Spleen (tissue), 11 donors: ENCODE results near the gene HMGN4. TPM values are rescaled to one million over a fixed set of nuclear protein-coding genes. Genes with fewer than 3 reads are reported as not detected.
A peak's percentile ranks its signal among the peaks of the same experiment; 100 is the strongest.

Experiments
- DNase-seq: peaks from one replicate; pipeline ENCODE4 v3.0.0-alpha.2; 2020
- H3K27ac ChIP-seq, 8 donors: fragments of 200-600 bp; sonication (generic) in 7 of 8; 1 replicate in 4 of 8; 2 replicates in 4 of 8; pipeline versions ENCODE4 v1.5.0 to v1.8.0; 2016 to 2021; ENCODE audit warnings: inconsistent platforms in 4 of 8, mild to moderate bottlenecking in 4 of 8, moderate library complexity in 1 of 8
- H3K27me3 ChIP-seq, 7 donors: fragments of 200-600 bp; sonication (generic) in 6 of 7; replicated peaks in 1 of 7; 1 replicate in 4 of 7; 2 replicates in 3 of 7; pipeline versions ENCODE4 v1.5.0 to v1.8.0; 2016 to 2021; ENCODE audit warnings: inconsistent platforms in 3 of 7, mild to moderate bottlenecking in 1 of 7
- H3K36me3 ChIP-seq, 6 donors: fragments of 200-600 bp; sonication (generic) in 5 of 6; 1 replicate in 4 of 6; 2 replicates in 2 of 6; pipeline versions ENCODE4 v1.5.0 to v1.8.0; 2016 to 2021; ENCODE audit warnings: inconsistent platforms in 2 of 6
- H3K4me1 ChIP-seq, 6 donors: fragments of 200-600 bp; sonication (generic) in 5 of 6; 1 replicate in 3 of 6; 2 replicates in 3 of 6; pipeline versions ENCODE4 v1.5.0 to v1.8.0; 2016 to 2021; ENCODE audit warnings: inconsistent platforms in 3 of 6
- H3K4me3 ChIP-seq, 8 donors: fragments of 200-600 bp; sonication (generic) in 7 of 8; 1 replicate in 4 of 8; 2 replicates in 4 of 8; pipeline versions ENCODE4 v1.5.0 to v1.8.0; 2016 to 2021; ENCODE audit warnings: inconsistent platforms in 4 of 8, mild to moderate bottlenecking in 4 of 8, moderate library complexity in 2 of 8
- H3K9me3 ChIP-seq, 8 donors: fragments of 200-600 bp; sonication (generic) in 7 of 8; 1 replicate in 4 of 8; 2 replicates in 4 of 8; pipeline versions ENCODE4 v1.5.0 to v1.8.0; 2016 to 2021; ENCODE audit warnings: inconsistent platforms in 4 of 8
- POLR2A ChIP-seq, 3 donors: fragments of 450-650 bp; IDR thresholded peaks; one replicate each; pipeline ENCODE4 v1.5.1; 2017; ENCODE audit warnings: antibody characterized with exemption in 3 of 3, mild to moderate bottlenecking in 1 of 3
- POLR2AphosphoS5 ChIP-seq, 3 donors: sonication (generic); formaldehyde crosslinking; IDR thresholded peaks; one replicate each; pipeline ENCODE4 v1.5.1; 2017; ENCODE audit warnings: antibody characterized with exemption in 3 of 3
- WGBS, 5 donors: extraction: QIAGEN DNeasy Blood & Tissue Kit in 3 of 5; methylation state at CpG; one replicate each; pipeline versions ENCODE4 v1.1.5 to v1.1.7; 2013 to 2018; 5-methylcytosine and 5-hydroxymethylcytosine counted together
- intact Hi-C: fragments of 100-400 bp; cut with DNase I; formaldehyde crosslinking; loops from one replicate; pipeline ENCODE4 v1.15.0; 2023; ENCODE audit warnings: low total_unique reads
- polyA plus RNA-seq, 3 donors: library from polyadenylated mRNA; stranded (reverse); fragments of 200-250 nt; gene quantifications; one replicate each; pipeline ENCODE4 v1.2.1, GENCODE V29; 2013
- total RNA-seq, 7 donors: library from RNA; depleted of rRNA in 3 of 7; stranded (reverse); fragments of >200 nt in 3 of 7; fragmentation: NEBNext Ultra II Directional in 4 of 7; extraction: Animal tissue kit (Norgen Biotek cat#: 25700) in 4 of 7; gene quantifications; one replicate each; pipeline versions ENCODE4 v1.1.0 to v1.2.1, GENCODE V29; 2016 to 2021
- TF ChIP-seq, protein P1 (sequence below), 11 experiments: fragments of 200-600 bp in 7 of 11; fragments of 450-650 bp in 4 of 11; sonication (generic) in 4 of 11; IDR thresholded peaks in 8 of 11; conservative IDR thresholded peaks in 3 of 11; 1 replicate in 7 of 11; 2 replicates in 4 of 11; pipeline versions ENCODE4 v1.4.0 to v1.8.0; 2016 to 2021; ENCODE audit warnings: antibody characterized with exemption in 11 of 11, inconsistent platforms in 4 of 11, mild to moderate bottlenecking in 1 of 11
- donor health status: healthy with polysubstance abuse.
- donor health status: DM: no; HTN: no; CAD: no; lungs with moderate emphysema.
- donor health status: DM: no; HTN: no; CAD: no.
- donor health status: Bipolar disorder and iron deficiency.
- donor health status: healthy.
- donor health status: DM: no; HTN: no; CAD: no.
- donor health status: DM: yes; HTN: yes; CAD: no.

HMGN4 gene
- total and polyA plus RNA-seq, 10 donors: 33.3 to 68.4 (median 52.9) TPM

GRCh38 chr6:26555505-26556262, 17.5 kb downstream of the HMGN4 start:
- no peak for DNase-seq
- intact Hi-C loops: no loop called here
- H3K4me3 ChIP-seq: peak overlapping the region in 2 of 8 donors; percentile 49 to 75

GRCh38 chr6:26556263-26557070, 18.3 kb downstream of the HMGN4 start:
- Histone ChIP-seq H3K4me1 (peaks cover 14 to 33% (median 26%) of the 10 kb centered on the region in 6 donors), H3K27me3 (no peaks in the 10 kb centered on the region), H3K27ac (peak overlapping the region in 2 of 8 donors; percentile 8 to 32), H3K4me3 (no peak overlapping the region), H3K9me3 (no peaks in the 10 kb centered on the region), H3K36me3 (no peaks in the 10 kb centered on the region)
- TF ChIP-seq POLR2A (IDR thresholded peaks at IDR 0.05) (no peak), POLR2AphosphoS5 (IDR thresholded peaks at IDR 0.05) (no peak)
- TF ChIP-seq, protein P1, sequence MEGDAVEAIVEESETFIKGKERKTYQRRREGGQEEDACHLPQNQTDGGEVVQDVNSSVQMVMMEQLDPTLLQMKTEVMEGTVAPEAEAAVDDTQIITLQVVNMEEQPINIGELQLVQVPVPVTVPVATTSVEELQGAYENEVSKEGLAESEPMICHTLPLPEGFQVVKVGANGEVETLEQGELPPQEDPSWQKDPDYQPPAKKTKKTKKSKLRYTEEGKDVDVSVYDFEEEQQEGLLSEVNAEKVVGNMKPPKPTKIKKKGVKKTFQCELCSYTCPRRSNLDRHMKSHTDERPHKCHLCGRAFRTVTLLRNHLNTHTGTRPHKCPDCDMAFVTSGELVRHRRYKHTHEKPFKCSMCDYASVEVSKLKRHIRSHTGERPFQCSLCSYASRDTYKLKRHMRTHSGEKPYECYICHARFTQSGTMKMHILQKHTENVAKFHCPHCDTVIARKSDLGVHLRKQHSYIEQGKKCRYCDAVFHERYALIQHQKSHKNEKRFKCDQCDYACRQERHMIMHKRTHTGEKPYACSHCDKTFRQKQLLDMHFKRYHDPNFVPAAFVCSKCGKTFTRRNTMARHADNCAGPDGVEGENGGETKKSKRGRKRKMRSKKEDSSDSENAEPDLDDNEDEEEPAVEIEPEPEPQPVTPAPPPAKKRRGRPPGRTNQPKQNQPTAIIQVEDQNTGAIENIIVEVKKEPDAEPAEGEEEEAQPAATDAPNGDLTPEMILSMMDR (IDR thresholded peaks at IDR 0.05 in 8 of 11, conservative IDR thresholded peaks at IDR 0.05 in 3 of 11): no peak
- 40 to 56% (median 47%) methylated on average over 16 of the region's 16 CpGs for WGBS, 5 donors
- no peak for DNase-seq
- intact Hi-C loops: no loop called here

More at GRCh38 chr6:26555505-26556262, 17.5 kb downstream of the HMGN4 start:
- Histone ChIP-seq H3K27me3 (no peaks in the 10 kb centered on the region), H3K36me3 (no peaks in the 10 kb centered on the region), H3K9me3 (no peaks in the 10 kb centered on the region), H3K27ac (peak overlapping the region in 6 of 8 donors; percentile 76 to 87 (median 82)), H3K4me1 (peaks cover 14 to 40% (median 32%) of the 10 kb centered on the region in 6 donors)
- 48 to 74% (median 54%) methylated on average over 19 of the region's 19 CpGs for WGBS, 5 donors
- TF ChIP-seq, protein P1 (IDR thresholded peaks at IDR 0.05 in 8 of 11, conservative IDR thresholded peaks at IDR 0.05 in 3 of 11): no peak
- TF ChIP-seq POLR2AphosphoS5 (IDR thresholded peaks at IDR 0.05) (no peak), POLR2A (IDR thresholded peaks at IDR 0.05) (no peak)

DNA sequence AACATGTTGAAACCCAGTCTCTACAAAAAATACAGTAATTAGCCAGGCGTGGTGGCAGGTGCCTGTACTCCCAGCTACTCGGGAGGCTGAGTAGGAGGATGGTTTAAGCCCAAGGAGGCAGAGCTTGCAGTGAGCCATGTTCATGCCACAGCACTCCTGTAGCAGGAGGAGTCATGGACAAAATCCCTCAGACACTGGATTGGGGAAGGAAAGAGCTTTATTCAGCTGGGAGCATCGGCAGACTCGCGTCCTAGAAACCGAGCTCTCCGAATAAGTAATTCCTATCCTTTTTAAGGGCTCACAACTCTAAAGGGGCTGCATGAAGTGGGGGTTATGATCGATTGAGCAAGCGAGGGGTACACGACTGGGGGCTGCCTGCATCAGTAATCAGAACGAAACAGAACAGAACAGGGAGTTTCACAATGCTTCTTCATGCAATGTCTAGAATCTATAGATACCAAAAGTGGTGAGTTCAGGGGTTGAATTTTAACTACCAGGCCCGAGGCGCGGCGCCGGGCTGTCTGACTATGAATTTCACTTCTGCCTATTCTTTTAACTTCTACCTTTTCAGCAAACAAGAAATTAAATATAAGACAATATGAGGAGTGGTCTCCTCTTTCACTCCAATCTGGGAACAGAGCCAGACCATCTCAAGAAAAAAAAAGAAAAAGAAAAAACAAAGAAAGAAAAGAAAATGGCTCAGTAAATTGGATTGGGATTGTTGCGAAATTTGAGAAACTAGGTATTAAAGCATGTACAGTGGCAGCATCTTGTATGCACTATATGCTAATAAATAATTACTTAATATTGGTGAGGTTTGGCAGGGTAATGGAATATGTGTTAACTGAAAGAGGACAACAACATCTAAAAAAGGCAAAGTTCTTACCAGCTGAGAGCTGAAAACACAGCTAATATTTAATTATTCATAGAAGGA, 23.6 kb downstream of the HMGN4 start:
- H3K27me3 ChIP-seq: no peaks in the 10 kb centered on the region
- no peak overlapping the region for H3K27ac ChIP-seq
- WGBS, 5 donors: 73 to 97% (median 88%) methylated on average over 17 of the region's 17 CpGs
- no peaks in the 10 kb centered on the region for H3K9me3 ChIP-seq
- H3K4me3 ChIP-seq: no peak overlapping the region
- H3K36me3 ChIP-seq: no peaks in the 10 kb centered on the region
- intact Hi-C loops: no loop called here
- no peaks in the 10 kb centered on the region for H3K4me1 ChIP-seq
- DNase-seq: no peak
- TF ChIP-seq POLR2AphosphoS5 (IDR thresholded peaks at IDR 0.05) (no peak), POLR2A (IDR thresholded peaks at IDR 0.05) (no peak)
- TF ChIP-seq, protein P1 (IDR thresholded peaks at IDR 0.05 in 8 of 11, conservative IDR thresholded peaks at IDR 0.05 in 3 of 11): no peak
